Calu3 (cell line): ENCODE data around the gene RBM33. TPM values are rescaled to one million over a fixed set of nuclear protein-coding genes. Genes with fewer than 3 reads are reported as not detected.

Experiments
- BruUV-seq: library from RNA; stranded (reverse); fragments of 400-500 nt; replicated peaks from 2 replicates; lab custom pipeline; 2021; lab: Mats Ljungman, UMichigan
- CTCF ChIA-PET: fragments of 300-600 bp; sonication (Branson Sonifier 250); formaldehyde crosslinking; loops from one replicate; lab custom pipeline; 2022; ENCODE audit warnings: antibody characterized with exemption; lab: Charles Lee
- DNase-seq: peaks from one replicate; pipeline ENCODE4 v3.0.0; 2022
- H3K27ac Mint-ChIP-seq: one replicate; pipeline ENCODE4 v1.8.0; 2022; ENCODE audit warnings: mixed read lengths; ENCODE audit not compliant: unreplicated experiment
- H3K27me3 Mint-ChIP-seq: one replicate; pipeline ENCODE4 v1.8.0; 2022; ENCODE audit warnings: mixed read lengths; ENCODE audit not compliant: unreplicated experiment
- H3K36me3 Mint-ChIP-seq: one replicate; pipeline ENCODE4 v1.8.0; 2022; ENCODE audit warnings: mild to moderate bottlenecking, moderate library complexity, mixed read lengths; ENCODE audit not compliant: insufficient read depth, unreplicated experiment
- H3K4me1 Mint-ChIP-seq: one replicate; pipeline ENCODE4 v1.8.0; 2022; ENCODE audit warnings: mild to moderate bottlenecking, low read depth, mixed read lengths; ENCODE audit not compliant: unreplicated experiment
- H3K4me3 Mint-ChIP-seq: one replicate; pipeline ENCODE4 v1.8.0; 2022; ENCODE audit warnings: mild to moderate bottlenecking, low read depth, moderate library complexity, mixed read lengths; ENCODE audit not compliant: unreplicated experiment
- H3K9me3 Mint-ChIP-seq: one replicate; pipeline ENCODE4 v1.8.0; 2022; ENCODE audit warnings: low read depth, mixed read lengths; ENCODE audit not compliant: unreplicated experiment
- CTCF ChIP-seq: fragments of 200-600 bp; IDR thresholded peaks from one replicate; pipeline ENCODE4 v1.8.0; 2022; ENCODE audit warnings: antibody characterized with exemption; ENCODE audit not compliant: unreplicated experiment
- intact Hi-C: fragments of 100-400 bp; cut with micrococcal nuclease; formaldehyde crosslinking; loops from one replicate; pipeline ENCODE4 v1.10.0; 2022; ENCODE audit not compliant: unreplicated experiment
- total RNA-seq: library from RNA; stranded (reverse); gene quantifications from 2 replicates; pipeline ENCODE4 v1.2.3, GENCODE V29; 2022

Gene RBM33
- total RNA-seq, 1 experiment from 2014 or later, result 82.9 TPM

- Mint-ChIP-seq H3K4me1 (peaks cover 16% of the 10 kb centered on the region), H3K4me3 (no peak overlapping the region), H3K27me3 (no peaks in the 10 kb centered on the region), H3K27ac (no peak overlapping the region), H3K9me3 (no peaks in the 10 kb centered on the region), H3K36me3 (peaks cover 22% of the 10 kb centered on the region)
- CTCF ChIA-PET, result no interaction called here
- no peak for TF ChIP-seq CTCF
- intact Hi-C loops, result no loop called here
- DNase-seq, result no peak
- no TSS peak for BruUV-seq
Observed at GRCh38 chr7:155749578-155749977, 105.1 kb downstream of the RBM33 start.

GRCh38 chr7:155750255-155751125 lies 106.0 kb downstream of the RBM33 start:
- peaks cover 18% of the 10 kb centered on the region for H3K36me3 Mint-ChIP-seq
- no peak for DNase-seq
- intact Hi-C loops, result no loop called here
- H3K4me1 Mint-ChIP-seq, result peaks cover 16% of the 10 kb centered on the region
- H3K4me3 Mint-ChIP-seq, result no peak overlapping the region
- no TSS peak for BruUV-seq
- TF ChIP-seq CTCF, result no peak
- CTCF ChIA-PET, result no interaction called here
- no peak overlapping the region for H3K27ac Mint-ChIP-seq
- no peaks in the 10 kb centered on the region for H3K27me3 Mint-ChIP-seq
- no peaks in the 10 kb centered on the region for H3K9me3 Mint-ChIP-seq

GRCh38 chr7:155751409-155751808 lies 106.9 kb downstream of the RBM33 start:
- H3K27ac Mint-ChIP-seq, result no peak overlapping the region
- no peaks in the 10 kb centered on the region for H3K9me3 Mint-ChIP-seq
- H3K36me3 Mint-ChIP-seq, result peaks cover 12% of the 10 kb centered on the region
- H3K4me3 Mint-ChIP-seq, result no peak overlapping the region
- intact Hi-C loops, result no loop called here
- H3K4me1 Mint-ChIP-seq, result peaks cover 16% of the 10 kb centered on the region
- no peak for DNase-seq
- no peaks in the 10 kb centered on the region for H3K27me3 Mint-ChIP-seq
- TF ChIP-seq CTCF, result no peak
- CTCF ChIA-PET, result no interaction called here
- no TSS peak for BruUV-seq

GRCh38 chr7:155752756-155753445 lies 108.4 kb downstream of the RBM33 start:
- Mint-ChIP-seq H3K27ac (no peak overlapping the region), H3K27me3 (no peaks in the 10 kb centered on the region), H3K4me1 (peaks cover 16% of the 10 kb centered on the region), H3K4me3 (no peak overlapping the region), H3K9me3 (no peaks in the 10 kb centered on the region), H3K36me3 (peaks cover 17% of the 10 kb centered on the region)
- DNase-seq, result no peak
- no TSS peak for BruUV-seq
- CTCF ChIA-PET, result no interaction called here
- intact Hi-C loops, result no loop called here
- TF ChIP-seq CTCF, result no peak
